ENCODE results near the gene CAMK2A.

The CAMK2A gene

GRCh38 chr5:150274811-150275210 is 14.8 kb downstream of the CAMK2A start:
- no peak for TF ChIP-seq CTCF (IDR thresholded peaks at IDR 0.05; ENCODE audit: low read length, missing control alignments)
- DNase-seq (ENCODE audit: low read depth) = no peak
- no peak overlapping the region for H3K4me3 ChIP-seq (replicated peaks; ENCODE audit: low read depth, low read length)

GRCh38 chr5:150272531-150272930 is 17.0 kb downstream of the CAMK2A start:
- peak; percentile 60 for DNase-seq (ENCODE audit: low read depth)

GRCh38 chr5:150271923-150272322 is 17.6 kb downstream of the CAMK2A start:
- no peak for TF ChIP-seq CTCF (IDR thresholded peaks at IDR 0.05; ENCODE audit: low read length, missing control alignments)
- no peak overlapping the region for H3K4me3 ChIP-seq (replicated peaks; ENCODE audit: low read depth, low read length)
- no peak for DNase-seq (ENCODE audit: low read depth)

More at GRCh38 chr5:150272531-150272930, 17.0 kb downstream of the CAMK2A start:
- H3K4me3 ChIP-seq (replicated peaks; ENCODE audit: low read depth, low read length) = no peak overlapping the region
- peak; percentile 64 for TF ChIP-seq CTCF (IDR thresholded peaks at IDR 0.05; ENCODE audit: low read length, missing control alignments)

GRCh38 chr5:150271296-150271692 is 18.3 kb downstream of the CAMK2A start:
- TF ChIP-seq CTCF (IDR thresholded peaks at IDR 0.05; ENCODE audit: low read length, missing control alignments) = no peak
- DNase-seq (ENCODE audit: low read depth) = no peak
- H3K4me3 ChIP-seq (replicated peaks; ENCODE audit: low read depth, low read length) = no peak overlapping the region

GRCh38 chr5:150270541-150271295 is 18.9 kb downstream of the CAMK2A start:
- no peak overlapping the region for H3K4me3 ChIP-seq (replicated peaks; ENCODE audit: low read depth, low read length)
- TF ChIP-seq CTCF (IDR thresholded peaks at IDR 0.05; ENCODE audit: low read length, missing control alignments) = no peak
- no peak for DNase-seq (ENCODE audit: low read depth)

GRCh38 chr5:150266871-150267291 is 22.7 kb downstream of the CAMK2A start:
- no peak overlapping the region for H3K4me3 ChIP-seq (replicated peaks; ENCODE audit: low read depth, low read length)
- no peak for TF ChIP-seq CTCF (IDR thresholded peaks at IDR 0.05; ENCODE audit: low read length, missing control alignments)
- no peak for DNase-seq (ENCODE audit: low read depth)

- H3K4me3 ChIP-seq (replicated peaks; ENCODE audit: low read depth, low read length) = no peak overlapping the region
- no peak for DNase-seq (ENCODE audit: low read depth)
- no peak for TF ChIP-seq CTCF (IDR thresholded peaks at IDR 0.05; ENCODE audit: low read length, missing control alignments)
These were observed 23.6 kb downstream of the CAMK2A start for GRCh38 chr5:150265870-150266383.
